HL-60 (cell line): ENCODE data around the gene TMEM171.

ENCODE experiments used
- CTCF ChIP-seq: IDR thresholded peaks from one replicate; pipeline ENCODE4 v1.5.1; 2011; ENCODE audit warnings: low read length, control low read depth, inconsistent platforms; ENCODE audit not compliant: insufficient read depth
- GABPA ChIP-seq: IDR thresholded peaks from 2 replicates; pipeline ENCODE4 v1.6.1; 2012; ENCODE audit warnings: low read depth
- POLR2AphosphoS5 ChIP-seq: IDR thresholded peaks from 2 replicates; pipeline ENCODE4 v1.6.1; 2012; ENCODE audit warnings: low read depth
- REST ChIP-seq: IDR thresholded peaks from 2 replicates; pipeline ENCODE4 v1.6.1; 2012; ENCODE audit warnings: low read depth; ENCODE audit not compliant: insufficient replicate concordance
- SPI1 ChIP-seq: IDR thresholded peaks from 2 replicates; pipeline ENCODE4 v1.6.1; 2012; ENCODE audit warnings: low read depth, mild to moderate bottlenecking, borderline replicate concordance

- TF ChIP-seq GABPA, result no peak
- no peak for TF ChIP-seq REST
- no peak for TF ChIP-seq POLR2AphosphoS5
- no peak for TF ChIP-seq CTCF
- no peak for TF ChIP-seq SPI1
Observed at GRCh38 chr5:73088026-73088425, 32.3 kb upstream of the TMEM171 start.
